SU-DHL-6 (cell line): ENCODE results near the gene CNOT11.

Experiments
- CTCF ChIP-seq: fragments of 200-600 bp; sonication (generic); IDR thresholded peaks from one replicate; pipeline ENCODE4 v1.5.1; 2017; ENCODE audit warnings: antibody characterized with exemption, mild to moderate bottlenecking, low read length, moderate library complexity; ENCODE audit not compliant: insufficient read depth, poor library complexity, severe bottlenecking
- EZH2phosphoT487 ChIP-seq: fragments of 200-600 bp; sonication (generic), shearing (Covaris generic); conservative IDR thresholded peaks from 2 replicates; pipeline ENCODE4 v1.6.1; 2018; ENCODE audit warnings: mild to moderate bottlenecking, antibody characterized with exemption, low read length, moderate library complexity, mixed read lengths

DNA sequence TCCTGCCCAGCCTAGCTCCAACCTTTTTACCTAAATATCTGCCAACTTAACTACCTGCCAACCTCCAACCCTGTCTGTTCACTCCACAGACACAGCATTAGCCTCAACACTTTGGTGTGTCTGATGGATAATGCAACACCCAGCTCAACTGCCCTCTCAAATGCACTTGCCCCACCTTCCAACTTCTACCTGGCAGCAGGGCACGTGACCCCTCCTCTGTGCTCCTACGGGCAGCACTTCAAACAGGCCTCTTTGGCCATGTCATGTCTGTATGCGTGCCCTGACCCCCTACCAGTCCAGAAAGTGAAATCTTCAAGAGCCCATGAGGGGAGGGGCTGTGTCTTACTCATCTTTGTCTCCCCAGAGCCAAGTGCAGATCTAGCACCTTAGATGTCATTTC is 30.3 kb downstream of the CNOT11 start:
- TF ChIP-seq CTCF (no peak), EZH2phosphoT487 (no peak)
